Effector CD4-positive, alpha-beta T cell (primary cell): Measurements from ENCODE around the gene VAC14.

Source experiments
- DNase-seq: peaks from one replicate; pipeline ENCODE4 v3.0.0-alpha.2; 2020

The VAC14 gene

GRCh38 chr16:70703041-70703834 lies 97.7 kb downstream of the VAC14 start:
- no peak for DNase-seq

- DNase-seq = no peak
These were observed 98.3 kb downstream of the VAC14 start for GRCh38 chr16:70702624-70703023.

GRCh38 chr16:70701998-70702397 lies 99.0 kb downstream of the VAC14 start:
- no peak for DNase-seq

GRCh38 chr16:70701596-70701995 lies 99.4 kb downstream of the VAC14 start:
- no peak for DNase-seq

- no peak for DNase-seq
These were observed 99.9 kb downstream of the VAC14 start for GRCh38 chr16:70701036-70701435.

- no peak for DNase-seq
These were observed 100.6 kb downstream of the VAC14 start for GRCh38 chr16:70700101-70701020.

- no peak for DNase-seq
These were observed 101.3 kb downstream of the VAC14 start for GRCh38 chr16:70699696-70700095.

GRCh38 chr16:70698901-70699300 lies 102.1 kb downstream of the VAC14 start:
- no peak for DNase-seq

GRCh38 chr16:70697594-70698170 lies 103.3 kb downstream of the VAC14 start:
- DNase-seq = no peak

GRCh38 chr16:70696952-70697593 lies 103.9 kb downstream of the VAC14 start:
- DNase-seq = no peak

GRCh38 chr16:70696355-70696754 lies 104.6 kb downstream of the VAC14 start:
- DNase-seq = no peak

- no peak for DNase-seq
These were observed 105.5 kb downstream of the VAC14 start for GRCh38 chr16:70695331-70696070.

- DNase-seq = no peak
These were observed 106.1 kb downstream of the VAC14 start for GRCh38 chr16:70694868-70695218.

- DNase-seq = no peak
These were observed 106.7 kb downstream of the VAC14 start for GRCh38 chr16:70694088-70694867.

- no peak for DNase-seq
These were observed 107.9 kb downstream of the VAC14 start for GRCh38 chr16:70692873-70693671.

GRCh38 chr16:70692130-70692872 lies 108.7 kb downstream of the VAC14 start:
- DNase-seq = no peak

GRCh38 chr16:70691223-70692129 lies 109.5 kb downstream of the VAC14 start:
- DNase-seq = no peak

GRCh38 chr16:70689970-70690891 lies 110.7 kb downstream of the VAC14 start:
- no peak for DNase-seq
